NOMO-1 treated with DMSO at 0.1 percent for 48 hours (cell line): Measurements from ENCODE around the gene PDLIM4.

Experiments
- DNase-seq: peaks from one replicate; lab custom pipeline; 2025; ENCODE audit not compliant: unreplicated experiment; lab: John Stamatoyannopoulos, UW

PDLIM4 gene

GRCh38 chr5:132253008-132253441 lies 4.5 kb upstream of the PDLIM4 start:
- peak; percentile 34 for DNase-seq

GRCh38 chr5:132253452-132254320 lies 3.8 kb upstream of the PDLIM4 start:
- no peak for DNase-seq

DNA sequence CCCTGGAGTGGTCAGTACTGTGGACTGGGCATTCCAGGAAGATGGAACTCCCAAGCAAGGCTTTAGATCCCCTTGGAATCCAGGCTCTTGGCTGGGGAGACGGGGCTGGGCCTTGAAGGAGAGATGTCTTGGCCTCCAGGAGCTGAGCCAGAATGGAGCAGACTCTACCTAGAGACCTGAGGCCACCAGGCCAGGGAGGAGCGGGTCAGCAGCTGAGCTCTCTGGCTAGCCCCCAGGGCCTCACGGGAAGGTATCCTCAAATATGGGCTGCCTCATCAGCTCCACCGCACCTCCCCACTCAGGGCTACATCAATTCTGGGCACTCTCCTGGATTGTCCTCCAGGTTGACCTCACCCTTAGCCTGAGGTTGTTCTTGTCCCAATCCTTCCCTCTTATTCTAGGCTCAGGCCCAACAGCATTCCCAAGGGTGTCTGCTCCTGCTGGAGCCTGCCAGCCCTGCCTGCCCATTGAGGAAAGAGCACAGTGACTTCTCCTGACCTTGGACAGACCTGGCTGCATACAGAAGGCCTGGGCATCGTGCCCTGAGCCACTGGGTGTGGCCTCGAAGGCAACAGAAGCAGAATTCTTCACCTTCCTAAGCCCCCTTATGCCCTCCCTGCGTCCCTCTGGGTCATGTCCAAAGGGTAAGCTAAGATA lies 3.0 kb upstream of the PDLIM4 start:
- DNase-seq, result no peak

- no peak for DNase-seq
Observed at GRCh38 chr5:132256086-132256782, 1.3 kb upstream of the PDLIM4 start.

DNA sequence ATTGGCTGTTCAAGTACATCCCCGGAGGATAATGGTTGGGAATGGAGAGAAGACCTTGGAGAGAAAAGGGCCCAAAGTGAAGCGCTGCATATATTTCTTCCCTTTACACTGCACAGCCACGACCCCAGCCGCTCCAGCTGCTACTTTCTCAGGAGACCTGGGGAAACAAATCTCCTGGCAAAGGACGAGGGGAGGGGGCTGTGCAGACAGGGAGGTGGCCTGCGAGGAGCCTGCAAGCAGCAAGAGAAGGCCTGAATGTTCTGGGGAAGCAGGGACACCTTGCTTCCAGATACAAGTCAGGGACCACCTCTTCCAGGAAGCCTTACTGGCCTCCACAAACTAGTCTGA lies 739 bp upstream of the PDLIM4 start:
- DNase-seq, result no peak

- DNase-seq, result no peak
Observed at GRCh38 chr5:132258102-132259068, 889 bp downstream of the PDLIM4 start.

GRCh38 chr5:132259069-132259851 lies 1.8 kb downstream of the PDLIM4 start:
- no peak for DNase-seq

DNA sequence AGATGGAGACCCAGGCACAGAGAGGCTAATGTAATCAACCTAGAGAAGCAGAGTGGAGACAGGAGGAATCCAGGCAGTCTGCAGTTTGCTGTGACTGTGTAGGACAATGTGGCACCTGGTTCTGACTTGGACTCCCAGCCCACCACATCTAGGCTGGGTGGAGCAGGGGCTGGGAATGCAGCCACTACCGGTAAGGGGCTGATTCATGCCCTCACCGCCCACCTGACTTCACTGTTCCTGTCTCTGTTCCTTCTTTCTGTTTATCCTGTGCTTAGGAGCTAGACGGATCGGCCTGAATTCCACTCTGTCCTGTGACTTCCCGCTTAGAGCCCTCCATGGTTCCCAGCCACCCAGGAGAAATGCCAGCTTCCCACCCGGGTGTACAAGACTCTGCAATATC lies 2.6 kb downstream of the PDLIM4 start:
- no peak for DNase-seq

GRCh38 chr5:132260714-132261551 lies 3.4 kb downstream of the PDLIM4 start:
- no peak for DNase-seq

- no peak for DNase-seq
Observed at GRCh38 chr5:132261881-132262845, 4.7 kb downstream of the PDLIM4 start.

DNA sequence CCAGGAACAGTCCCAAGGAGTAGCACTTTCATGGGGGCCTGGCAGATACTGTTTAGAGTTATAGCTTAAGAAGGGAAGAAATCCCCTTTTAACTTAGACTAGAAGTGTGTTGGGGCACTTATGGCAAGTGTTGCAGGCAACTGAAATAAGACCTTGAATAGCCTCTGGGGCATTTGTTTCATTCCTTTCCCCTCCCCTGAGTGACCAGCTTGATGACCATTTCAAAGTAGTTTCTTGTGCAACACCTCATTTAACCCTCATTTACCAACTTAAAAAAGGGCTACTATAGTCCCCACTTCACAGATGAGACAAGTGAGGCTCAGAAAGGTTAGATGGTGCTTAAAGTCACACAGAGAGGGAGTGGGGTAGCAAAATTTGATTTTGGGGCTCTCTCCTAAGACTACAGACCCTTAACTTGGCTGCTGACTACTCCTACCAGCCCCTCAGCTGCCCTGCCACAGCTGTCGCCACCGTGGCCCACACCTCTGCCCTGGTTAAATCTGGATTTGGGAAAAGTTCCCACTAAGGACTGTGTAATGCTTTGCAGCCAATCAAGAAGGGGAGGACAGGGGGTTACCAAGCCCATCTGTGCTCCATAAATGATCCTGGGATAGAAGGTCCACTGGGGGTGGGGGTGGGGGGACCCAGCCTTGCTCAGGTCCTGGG lies 5.5 kb downstream of the PDLIM4 start:
- no peak for DNase-seq

DNA sequence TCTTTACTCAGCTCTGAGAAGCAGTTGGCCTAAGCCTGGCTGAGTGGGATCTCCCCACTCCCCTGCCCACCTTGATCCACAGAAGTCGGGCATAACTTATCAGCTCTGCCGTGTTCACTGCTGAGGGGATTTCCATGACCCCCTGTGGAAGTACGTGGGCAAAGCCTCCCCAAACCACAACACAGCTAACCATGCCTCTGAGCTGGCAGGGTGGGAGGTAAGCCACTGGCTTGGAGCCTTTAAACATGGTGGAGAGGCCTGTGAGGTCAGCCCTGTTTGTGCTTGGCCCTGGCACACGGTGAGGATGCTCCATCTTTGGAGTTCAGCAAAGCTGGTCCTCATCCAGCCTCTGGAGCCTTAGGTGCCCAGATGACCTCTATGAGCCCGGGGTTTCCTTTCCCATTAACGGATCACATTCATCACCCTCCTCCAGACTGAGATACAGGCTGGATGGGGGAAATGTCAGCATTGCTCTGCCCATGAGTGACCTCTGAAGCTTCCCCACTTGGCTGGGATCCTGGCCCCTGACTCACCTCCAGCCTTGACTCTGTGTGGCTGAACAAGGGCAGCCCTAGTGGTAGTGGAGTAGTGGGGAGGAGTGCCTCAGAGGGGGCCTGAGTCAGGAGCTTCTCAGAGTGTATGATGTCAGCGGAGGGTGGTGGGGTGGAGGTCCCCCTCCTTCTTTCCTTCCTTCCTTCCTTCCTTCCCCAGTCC lies 6.2 kb downstream of the PDLIM4 start:
- no peak for DNase-seq

DNA sequence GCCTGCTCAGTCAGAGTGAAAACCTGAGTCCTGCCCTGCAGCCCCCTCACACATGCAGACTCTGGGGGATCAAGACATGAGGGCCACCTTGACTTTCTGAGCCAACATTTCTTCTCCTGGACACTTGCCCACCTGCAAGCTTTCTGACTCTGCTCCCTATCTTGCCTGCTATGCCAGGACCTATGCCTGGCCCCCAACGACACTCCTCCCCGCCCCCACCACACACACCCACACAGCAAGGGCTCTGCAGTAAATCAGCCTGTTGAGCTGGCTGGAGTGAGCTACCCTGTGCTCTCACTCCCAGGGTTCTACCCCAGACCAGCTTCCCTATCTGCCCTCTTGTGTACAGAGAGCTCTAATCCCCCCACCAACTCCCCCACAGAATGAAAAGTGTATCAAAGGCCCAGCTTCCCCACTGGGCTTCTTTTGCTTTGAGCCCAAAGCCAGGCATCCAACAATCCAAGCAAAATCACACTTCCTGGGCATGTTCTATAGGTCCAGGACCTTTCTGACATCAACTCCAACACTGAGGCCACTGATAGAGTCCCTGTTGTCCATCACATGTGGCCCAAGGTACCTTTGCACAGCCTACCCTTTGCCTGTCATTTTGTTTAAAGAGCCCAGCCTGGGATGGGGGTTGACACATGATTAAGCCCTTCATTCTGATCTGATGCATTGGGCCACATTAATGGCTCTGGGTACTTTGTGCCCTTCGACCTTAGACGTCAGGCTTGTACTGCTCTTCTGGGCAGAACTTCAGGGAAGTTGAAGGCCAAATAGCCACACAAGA lies 7.2 kb downstream of the PDLIM4 start:
- no peak for DNase-seq

- no peak for DNase-seq
Observed at GRCh38 chr5:132265336-132266030, 8.0 kb downstream of the PDLIM4 start.

GRCh38 chr5:132266031-132266835 lies 8.7 kb downstream of the PDLIM4 start:
- no peak for DNase-seq
